Endothelial cell of umbilical vein (primary cell): ENCODE results near the gene IGF2BP2. TPM values are rescaled to one million over a fixed set of nuclear protein-coding genes. Genes with fewer than 3 reads are reported as not detected.

Experiments used
- BruUV-seq: library from RNA; stranded (reverse); fragments of 400-500 nt; replicated peaks from 2 replicates; lab custom pipeline; 2021; lab: Mats Ljungman, UMichigan
- CTCF ChIA-PET: fragments of 300-600, 350-600 bp; sonication (Branson Sonifier 250); formaldehyde crosslinking; loops from one replicate; lab custom pipeline; 2021; ENCODE audit warnings: antibody characterized with exemption, inconsistent platforms; lab: Charles Lee
- POLR2A ChIA-PET: fragments of 300-600, 350-600 bp; sonication (Branson Sonifier 250); formaldehyde crosslinking; loops from one replicate; lab custom pipeline; 2021; ENCODE audit warnings: antibody characterized with exemption, inconsistent platforms; lab: Charles Lee
- DNase-seq: peaks from one replicate; pipeline ENCODE4 v3.0.0-alpha.2; 2011; ENCODE audit warnings: low read depth, low spot score
- FAIRE-seq: peaks from 2 replicates; lab custom pipeline; 2011; peaks lifted over from hg19 to GRCh38; lab: Jason Lieb, UNC
- H2AFZ ChIP-seq: 2 replicates; pipeline ENCODE4 v1.6.0; 2012; ENCODE audit warnings: low read depth, low read length, control low read depth, inconsistent platforms
- H3K27ac ChIP-seq: 2 replicates; pipeline ENCODE4 v1.5.1; 2011; ENCODE audit warnings: low read depth, mild to moderate bottlenecking, control low read depth, low read length, moderate library complexity; ENCODE audit not compliant: insufficient read depth
- H3K27me3 ChIP-seq, 2 experiments: 2 replicates each; pipeline versions ENCODE4 v1.6.0 to v1.6.1; 2011; ENCODE audit warnings: low read length in 2 of 2, mixed read lengths in 1 of 2; ENCODE audit not compliant: control insufficient read depth in 2 of 2, insufficient read depth in 2 of 2
- H3K36me3 ChIP-seq, 2 experiments: 2 replicates in 1 of 2; 3 replicates in 1 of 2; pipeline ENCODE4 v1.5.1; 2011; ENCODE audit warnings: low read length in 2 of 2, mild to moderate bottlenecking in 1 of 2, moderate library complexity in 1 of 2; ENCODE audit not compliant: control insufficient read depth in 2 of 2, insufficient read depth in 2 of 2; ENCODE audit errors: extremely low read depth in 1 of 2
- H3K4me1 ChIP-seq: 3 replicates; pipeline ENCODE4 v1.5.1; 2011; ENCODE audit warnings: mild to moderate bottlenecking, low read length; ENCODE audit not compliant: control insufficient read depth, insufficient read depth; ENCODE audit errors: extremely low read depth
- H3K4me2 ChIP-seq: 2 replicates; pipeline ENCODE4 v1.6.1; 2011; ENCODE audit warnings: low read length, control low read depth, mixed read lengths; ENCODE audit not compliant: insufficient read depth
- H3K4me3 ChIP-seq, 3 experiments: fragments of 200-600 bp in 1 of 3; sonication (generic), shearing (Covaris generic) in 1 of 3; replicated peaks in 1 of 3; 2 replicates each; pipeline ENCODE4 v1.5.1; 2011 to 2016; ENCODE audit warnings: control low read depth in 3 of 3, low read length in 3 of 3, mild to moderate bottlenecking in 2 of 3, inconsistent platforms in 1 of 3, low read depth in 1 of 3, moderate library complexity in 1 of 3; ENCODE audit not compliant: insufficient read depth in 1 of 3
- H3K79me2 ChIP-seq: 2 replicates; pipeline ENCODE4 v1.6.0; 2012; ENCODE audit warnings: low read length, inconsistent platforms; ENCODE audit not compliant: control insufficient read depth, insufficient read depth
- H3K9ac ChIP-seq: replicated peaks from 2 replicates; pipeline ENCODE3; 2011; ENCODE audit warnings: low read length, control low read depth; ENCODE audit not compliant: insufficient read depth; ENCODE audit errors: extremely low read depth
- H3K9me1 ChIP-seq: replicated peaks from 3 replicates; pipeline ENCODE4 v1.6.0; 2011; ENCODE audit warnings: mild to moderate bottlenecking, low read length; ENCODE audit not compliant: control insufficient read depth, insufficient read depth; ENCODE audit errors: extremely low read depth
- H3K9me3 ChIP-seq: replicated peaks from 2 replicates; pipeline ENCODE4 v1.5.1; 2012; ENCODE audit warnings: low read length, inconsistent platforms; ENCODE audit not compliant: control insufficient read depth, insufficient read depth
- H4K20me1 ChIP-seq: replicated peaks from 2 replicates; pipeline ENCODE3; 2011; ENCODE audit warnings: mild to moderate bottlenecking, low read length; ENCODE audit not compliant: control insufficient read depth, insufficient read depth; ENCODE audit errors: extremely low read depth
- EZH2 ChIP-seq: IDR thresholded peaks from 2 replicates; pipeline ENCODE4 v1.6.1; 2012; ENCODE audit warnings: borderline replicate concordance, low read depth, mild to moderate bottlenecking, moderate library complexity, low read length, inconsistent platforms; ENCODE audit not compliant: severe bottlenecking
- FOS ChIP-seq: IDR thresholded peaks from 2 replicates; pipeline ENCODE4 v1.6.1; 2011; ENCODE audit warnings: mild to moderate bottlenecking, low read length, moderate library complexity, borderline replicate concordance; ENCODE audit not compliant: insufficient read depth
- GATA2 ChIP-seq: IDR thresholded peaks from 2 replicates; pipeline ENCODE4 v1.7.0; 2011; ENCODE audit warnings: low read depth, mild to moderate bottlenecking, moderate library complexity, mixed read lengths, low read length; ENCODE audit not compliant: insufficient read length, insufficient read depth
- JUN ChIP-seq: IDR thresholded peaks from 2 replicates; pipeline ENCODE4 v1.6.1; 2011; ENCODE audit warnings: borderline replicate concordance, low read depth; ENCODE audit not compliant: insufficient read length, insufficient read depth
- MYC ChIP-seq: IDR thresholded peaks from one replicate; pipeline ENCODE4 v1.6.1; 2011; ENCODE audit warnings: mild to moderate bottlenecking, low read depth, low read length
- POLR2AphosphoS5 ChIP-seq: IDR thresholded peaks from 2 replicates; pipeline ENCODE4 v1.6.1; 2012; ENCODE audit warnings: low read depth, mild to moderate bottlenecking, control low read depth, low read length, moderate library complexity; ENCODE audit not compliant: insufficient read depth
- dilution Hi-C: fragments of 300-500 bp; cut with MboI; formaldehyde crosslinking; loops from one replicate; pipeline ENCODE4 v1.15.0; 2019; ENCODE audit warnings: low sequenced_read_pairs; ENCODE audit not compliant: extremely low pct_ligation_motif_present
- intact Hi-C: fragments of 100-400 bp; cut with micrococcal nuclease; formaldehyde crosslinking; loops from one replicate; pipeline ENCODE4 v1.10.0; 2022
- polyA plus RNA-seq, 4 experiments: library from polyadenylated mRNA; depleted of rRNA in 3 of 4; stranded (reverse) in 3 of 4; unstranded in 1 of 4; fragments of >200 nt; gene quantifications; 2 replicates each; pipeline versions ENCODE4 v1.2.1 to v1.2.3, GENCODE V29; 2011 to 2012; ENCODE audit warnings: missing spikeins in 1 of 4
- total RNA-seq: library from RNA; stranded (reverse); gene quantifications from 2 replicates; pipeline ENCODE4 v1.2.3, GENCODE V29; 2021
- TF ChIP-seq, protein P1 (sequence below): IDR thresholded peaks from 2 replicates; pipeline ENCODE4 v1.6.1; 2011; ENCODE audit not compliant: insufficient read depth, insufficient read length
- TF ChIP-seq, protein P2 (sequence below), 2 donors: IDR thresholded peaks; 1 replicate in 1 of 2; 2 replicates in 1 of 2; pipeline ENCODE4 v1.5.1; 2011; ENCODE audit warnings: low read length in 2 of 2, mild to moderate bottlenecking in 2 of 2, moderate library complexity in 2 of 2, control low read depth in 1 of 2, inconsistent platforms in 1 of 2, low read depth in 1 of 2; ENCODE audit not compliant: insufficient read depth in 1 of 2; ENCODE audit errors: extremely low read depth in 1 of 2

IGF2BP2 gene
- total and polyA plus RNA-seq, 2 donors (not counting 3 experiments of a cell fraction or from before 2014, with no cell fraction given), result 10.7 to 130 TPM

DNA sequence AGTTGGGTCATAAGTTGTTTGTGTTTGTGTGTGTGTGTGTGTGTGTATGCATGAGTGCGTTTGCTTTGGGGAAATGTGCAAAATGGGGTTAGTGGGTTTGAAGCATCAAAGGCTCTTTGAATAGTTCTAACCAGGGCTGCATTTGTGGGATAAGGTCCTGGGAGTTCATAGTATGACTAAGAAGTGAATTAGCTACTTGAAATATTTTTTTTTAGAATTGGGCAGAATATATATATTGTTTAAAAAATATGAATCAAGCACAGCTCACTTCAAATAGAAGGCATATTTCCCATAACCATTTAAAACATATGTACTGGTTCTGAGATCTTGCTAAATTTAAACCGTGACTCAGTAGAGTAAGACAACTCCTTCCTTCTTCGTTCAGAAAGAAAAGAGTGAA is 43.1 kb downstream of the IGF2BP2 start:
- Histone ChIP-seq H3K27me3 (no peaks in the 10 kb centered on the region), H3K9me1 (no peaks in the 10 kb centered on the region), H4K20me1 (peaks cover 14% of the 10 kb centered on the region), H3K4me2 (no peak overlapping the region), H3K27ac (no peak overlapping the region), H3K9ac (no peak overlapping the region), H3K4me1 (no peaks in the 10 kb centered on the region), H3K9me3 (no peaks in the 10 kb centered on the region), H3K36me3 (peaks cover 0 to 3% of the 10 kb centered on the region in 2 experiments), H3K4me3 (no peak overlapping the region), H2AFZ (no peak overlapping the region), H3K79me2 (peaks cover 99% of the 10 kb centered on the region)
- CTCF ChIA-PET, result interaction anchor here (0.7 to 5.9 kb wide), 5 partner anchors 8 to 122 kb away, joined by 3 to 71 read pairs (median 5); no protein-coding TSS in a partner anchor
- BruUV-seq, result no TSS peak
- POLR2A ChIA-PET, result interaction anchor here (0.6 kb wide), 2 partner anchors 72 to 787 kb away, joined by 4 to 5 read pairs; no protein-coding TSS in a partner anchor
- TF ChIP-seq GATA2 (no peak), FOS (peak; percentile 13)
- intact Hi-C loops (no loop called here), dilution Hi-C loops (no loop called here)
- FAIRE-seq, result no peak
- DNase-seq, result no peak

DNA sequence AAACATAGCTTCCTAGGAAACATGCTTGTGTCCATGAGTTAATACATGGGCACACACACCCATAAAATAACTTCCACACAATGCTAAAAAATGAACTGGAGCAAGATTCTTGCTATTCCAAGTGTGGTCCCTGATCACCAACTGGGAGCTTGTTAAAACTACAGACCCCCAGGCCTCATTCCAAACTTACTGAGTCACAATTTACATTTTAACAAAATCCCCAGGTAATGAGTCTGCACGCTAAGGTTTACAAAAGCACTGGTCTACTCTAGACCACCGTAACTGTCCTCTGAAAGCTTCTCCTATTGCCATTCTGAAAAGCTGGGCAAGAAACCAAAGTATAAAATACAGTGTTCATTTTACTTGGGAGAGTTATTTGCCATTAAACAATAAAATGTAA is 45.4 kb downstream of the IGF2BP2 start:
- Histone ChIP-seq H3K9ac (no peak overlapping the region), H2AFZ (no peak overlapping the region), H3K36me3 (peaks cover 0 to 1% of the 10 kb centered on the region in 2 experiments), H3K4me3 (no peak overlapping the region), H3K4me2 (no peak overlapping the region), H3K4me1 (no peaks in the 10 kb centered on the region), H3K9me1 (no peaks in the 10 kb centered on the region), H4K20me1 (peaks cover 12% of the 10 kb centered on the region), H3K27ac (no peak overlapping the region), H3K9me3 (no peaks in the 10 kb centered on the region), H3K27me3 (no peaks in the 10 kb centered on the region), H3K79me2 (peaks cover 99% of the 10 kb centered on the region)
- TF ChIP-seq FOS, result no peak
- TF ChIP-seq, protein P1, sequence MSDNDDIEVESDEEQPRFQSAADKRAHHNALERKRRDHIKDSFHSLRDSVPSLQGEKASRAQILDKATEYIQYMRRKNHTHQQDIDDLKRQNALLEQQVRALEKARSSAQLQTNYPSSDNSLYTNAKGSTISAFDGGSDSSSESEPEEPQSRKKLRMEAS, result no peak
- no peak for TF ChIP-seq POLR2AphosphoS5
- TF ChIP-seq JUN, result no peak
- TF ChIP-seq GATA2, result no peak
- no peak for TF ChIP-seq EZH2
- TF ChIP-seq, protein P2, sequence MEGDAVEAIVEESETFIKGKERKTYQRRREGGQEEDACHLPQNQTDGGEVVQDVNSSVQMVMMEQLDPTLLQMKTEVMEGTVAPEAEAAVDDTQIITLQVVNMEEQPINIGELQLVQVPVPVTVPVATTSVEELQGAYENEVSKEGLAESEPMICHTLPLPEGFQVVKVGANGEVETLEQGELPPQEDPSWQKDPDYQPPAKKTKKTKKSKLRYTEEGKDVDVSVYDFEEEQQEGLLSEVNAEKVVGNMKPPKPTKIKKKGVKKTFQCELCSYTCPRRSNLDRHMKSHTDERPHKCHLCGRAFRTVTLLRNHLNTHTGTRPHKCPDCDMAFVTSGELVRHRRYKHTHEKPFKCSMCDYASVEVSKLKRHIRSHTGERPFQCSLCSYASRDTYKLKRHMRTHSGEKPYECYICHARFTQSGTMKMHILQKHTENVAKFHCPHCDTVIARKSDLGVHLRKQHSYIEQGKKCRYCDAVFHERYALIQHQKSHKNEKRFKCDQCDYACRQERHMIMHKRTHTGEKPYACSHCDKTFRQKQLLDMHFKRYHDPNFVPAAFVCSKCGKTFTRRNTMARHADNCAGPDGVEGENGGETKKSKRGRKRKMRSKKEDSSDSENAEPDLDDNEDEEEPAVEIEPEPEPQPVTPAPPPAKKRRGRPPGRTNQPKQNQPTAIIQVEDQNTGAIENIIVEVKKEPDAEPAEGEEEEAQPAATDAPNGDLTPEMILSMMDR (IDR thresholded peaks at IDR 0.05; ENCODE audit: extremely low read depth in 1 of 2, insufficient read depth in 1 of 2, low read depth in 1 of 2, low read length in 2 of 2), result no peak
- no peak for TF ChIP-seq MYC
- BruUV-seq, result no TSS peak
- ChIA-PET POLR2A (no interaction called here), CTCF (interaction anchor here (0.8 to 5.9 kb wide), 5 partner anchors 8 to 119 kb away, joined by 3 to 71 read pairs (median 5); no protein-coding TSS in a partner anchor)
- DNase-seq, result no peak
- dilution Hi-C loops (no loop called here), intact Hi-C loops (no loop called here)
- no peak for FAIRE-seq
